Measurements from ENCODE around the gene SCN4B.

The SCN4B gene

DNA sequence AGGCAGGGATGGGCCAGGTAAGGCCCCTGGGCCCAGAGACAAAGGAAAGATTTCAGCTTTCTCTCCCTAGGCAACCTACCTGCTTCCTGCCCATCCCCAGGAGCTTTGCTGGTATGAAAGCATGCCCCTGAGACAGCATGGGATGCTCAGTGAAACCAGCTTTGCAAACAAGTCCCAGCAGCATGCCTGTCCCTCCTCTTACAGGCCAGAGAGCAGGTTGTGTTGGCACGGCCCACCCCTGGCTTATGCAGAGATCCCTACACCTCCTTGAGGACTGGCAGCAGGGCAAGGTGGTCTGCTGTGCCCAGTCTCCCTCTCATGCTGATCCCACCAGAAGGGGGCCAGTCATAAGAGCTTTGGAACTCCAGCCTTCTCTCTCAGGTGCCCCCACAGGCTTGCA lies 3.1 kb downstream of the SCN4B start:
- DNase-seq = no peak

GRCh38 chr11:118148856-118149255 lies 3.8 kb downstream of the SCN4B start:
- no peak for DNase-seq

- no peak for DNase-seq
Observed at GRCh38 chr11:118148240-118148639, 4.4 kb downstream of the SCN4B start.

- no peak for DNase-seq
Observed at GRCh38 chr11:118147502-118147901, 5.1 kb downstream of the SCN4B start.

- DNase-seq = no peak
Observed at GRCh38 chr11:118146554-118146953, 6.1 kb downstream of the SCN4B start.

DNA sequence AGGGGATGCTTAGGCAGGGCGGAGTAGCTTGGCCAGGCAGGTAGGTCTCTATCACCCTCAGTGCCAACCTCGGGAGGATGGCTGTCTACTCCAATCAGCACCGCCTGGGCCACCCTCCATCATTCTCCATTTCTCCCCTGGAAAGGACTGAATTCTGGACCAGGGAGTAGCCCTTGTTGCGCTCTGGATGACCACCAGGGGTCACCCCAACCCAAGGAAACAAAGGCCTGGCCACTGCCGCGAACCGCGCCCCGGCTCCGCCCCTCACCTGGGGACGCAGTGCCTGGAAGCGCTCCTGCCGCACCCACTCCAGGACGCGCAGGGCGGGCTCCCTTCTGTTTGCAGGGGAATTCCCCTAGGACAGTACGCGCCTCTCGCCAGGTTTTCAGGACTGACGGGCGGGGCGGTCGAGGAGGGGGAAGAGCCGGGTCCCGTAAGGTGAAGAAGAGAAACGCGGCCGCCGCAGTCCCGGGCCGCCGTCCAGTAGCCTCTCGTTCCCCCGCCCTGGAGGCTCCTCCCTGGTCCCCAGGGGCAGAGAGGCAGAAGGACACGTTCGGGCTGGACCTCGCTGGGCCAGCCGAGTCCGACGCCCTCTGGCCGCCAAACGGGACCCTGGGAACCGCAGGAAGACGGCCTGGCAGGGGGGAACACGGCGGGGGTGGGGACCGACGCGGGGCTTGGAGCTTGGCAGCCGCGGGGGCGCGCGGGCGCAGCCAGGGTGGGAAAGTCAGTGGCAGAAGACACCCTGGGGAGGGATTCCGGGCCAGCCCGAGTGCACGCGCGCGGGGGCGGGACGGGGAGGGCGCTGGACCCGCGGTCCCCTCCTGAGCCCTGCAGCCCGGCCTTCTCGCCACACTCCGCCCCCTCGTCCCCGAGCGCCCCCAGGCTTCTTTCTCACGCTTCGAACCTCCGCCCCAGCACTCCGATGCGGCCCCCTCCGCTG lies 7.1 kb downstream of the SCN4B start:
- DNase-seq = peak; percentile 73

DNA sequence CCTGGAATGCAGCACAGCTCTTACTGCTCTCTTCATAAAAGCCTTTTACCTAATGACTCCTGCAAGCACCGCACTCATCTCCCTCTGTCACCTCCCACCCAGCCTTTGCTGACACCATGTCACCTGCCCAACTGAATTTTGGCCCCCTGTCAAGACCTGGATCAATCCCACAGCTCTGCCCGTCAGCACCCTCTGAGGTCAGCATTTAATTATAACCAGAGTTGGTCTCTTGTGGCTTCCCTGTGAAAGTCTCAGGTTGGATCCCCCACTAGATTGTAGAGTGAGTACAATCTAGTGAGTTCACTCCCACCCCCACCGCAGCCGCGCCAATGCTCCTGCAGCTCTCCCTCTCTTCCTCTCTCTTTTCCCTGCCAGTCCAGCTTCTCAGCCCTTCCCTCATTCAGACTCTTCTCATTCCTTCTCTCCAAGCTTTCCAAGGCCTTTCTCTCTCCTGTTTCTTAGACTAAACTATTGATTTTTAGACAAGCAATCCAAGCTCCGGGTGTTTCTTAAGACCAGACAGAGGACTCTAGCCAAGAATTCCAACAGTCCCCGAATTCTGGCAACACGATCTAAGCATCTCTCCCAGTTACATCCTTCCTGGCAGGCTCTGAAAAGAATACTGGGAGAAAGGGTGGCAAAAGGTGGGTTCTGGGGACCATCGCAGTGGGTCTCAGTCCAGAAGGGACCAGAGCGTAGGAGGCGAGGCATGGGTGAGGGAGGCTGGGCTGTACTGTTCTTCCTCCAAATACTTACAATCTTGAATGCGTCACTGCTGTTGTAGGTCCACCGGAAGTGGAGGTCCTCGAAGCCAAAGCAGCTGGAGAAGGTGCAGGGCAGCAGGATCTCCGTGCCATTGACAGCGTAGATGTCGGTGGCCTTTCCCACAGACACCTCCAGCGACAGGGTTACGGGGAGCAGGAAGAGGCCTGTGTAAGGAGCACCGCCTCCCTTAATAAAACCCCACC lies 8.0 kb downstream of the SCN4B start:
- DNase-seq = no peak

- DNase-seq = no peak
Observed at GRCh38 chr11:118143661-118144185, 8.9 kb downstream of the SCN4B start.

GRCh38 chr11:118142809-118143208 lies 9.8 kb downstream of the SCN4B start:
- DNase-seq = peak; percentile 12

GRCh38 chr11:118142081-118142480 lies 10.5 kb downstream of the SCN4B start:
- no peak for DNase-seq

- no peak for DNase-seq
Observed at GRCh38 chr11:118139578-118139977, 13.0 kb downstream of the SCN4B start.

- DNase-seq = no peak
Observed at GRCh38 chr11:118138839-118139420, 13.7 kb downstream of the SCN4B start.

GRCh38 chr11:118136801-118137200 lies 15.8 kb downstream of the SCN4B start:
- no peak for DNase-seq

GRCh38 chr11:118136341-118136740 lies 16.3 kb downstream of the SCN4B start:
- DNase-seq = no peak

DNA sequence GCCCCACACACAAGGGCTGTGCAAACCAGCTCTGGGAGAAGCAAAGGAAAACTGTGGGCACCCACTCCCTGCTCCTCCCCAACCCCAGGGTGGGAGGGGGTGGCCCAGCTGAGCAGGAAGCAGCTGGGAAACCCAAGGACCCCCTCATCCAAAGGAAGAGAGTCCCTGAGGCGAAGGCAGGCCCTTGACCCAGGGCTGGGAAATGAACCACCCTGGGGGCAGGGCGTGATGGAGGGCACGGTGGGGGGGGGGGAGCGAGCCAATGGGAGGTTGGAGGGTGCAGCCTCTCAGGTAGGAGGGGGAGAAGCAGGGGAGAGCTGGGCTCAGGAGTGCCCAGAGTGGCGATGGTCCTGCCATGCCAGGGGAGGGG lies 16.8 kb downstream of the SCN4B start:
- no peak for DNase-seq

GRCh38 chr11:118135051-118135795 lies 17.4 kb downstream of the SCN4B start:
- no peak for DNase-seq

- no peak for DNase-seq
Observed at GRCh38 chr11:118133816-118134215, 18.8 kb downstream of the SCN4B start.

DNA sequence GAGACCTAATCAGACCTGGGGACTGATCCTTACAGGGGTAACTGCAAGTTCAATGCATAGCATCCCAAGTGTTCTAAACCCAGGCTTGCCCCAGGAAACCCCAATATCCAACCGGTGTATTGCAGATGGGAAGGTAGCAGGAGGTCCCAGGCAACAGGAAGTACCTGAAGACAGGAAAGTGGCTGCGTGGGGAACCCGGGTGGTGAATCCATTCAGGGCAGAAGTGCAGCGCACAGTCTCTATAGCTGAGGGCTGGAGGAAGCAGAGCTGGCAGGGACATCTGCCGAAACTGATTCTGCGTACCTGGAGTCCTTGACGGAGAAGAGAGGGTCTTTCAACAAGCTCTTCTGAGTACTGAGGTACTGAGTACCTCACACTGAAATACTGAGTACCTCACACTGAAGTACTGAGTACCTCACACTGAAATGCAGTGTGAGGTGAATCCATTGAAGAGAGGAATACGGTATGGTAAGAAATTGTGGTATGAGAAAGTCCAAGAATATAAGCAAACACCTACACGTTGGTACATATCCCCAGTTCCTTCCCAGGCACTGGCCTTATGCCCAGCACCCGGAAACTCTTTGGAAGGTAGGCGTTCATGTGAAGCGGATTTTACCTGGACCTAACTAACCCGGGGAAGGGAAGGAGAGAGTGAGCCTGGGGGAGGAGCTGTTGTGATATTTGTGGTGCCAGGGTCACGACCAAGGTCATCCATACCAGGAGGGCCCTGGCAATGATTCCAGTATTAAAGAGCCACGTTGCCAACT lies 20.1 kb downstream of the SCN4B start:
- DNase-seq = no peak

GRCh38 chr11:118129471-118130172 lies 23.0 kb downstream of the SCN4B start:
- DNase-seq = no peak

GRCh38 chr11:118128721-118129470 lies 23.7 kb downstream of the SCN4B start:
- DNase-seq = no peak
